HG03139 (cell line): ENCODE data around the gene GTF3C1.
"Not testable (repeated sequence)": the region's sequence is repeated elsewhere in the genome, so short reads cannot be mapped to it uniquely, and the experiment has no call there.

Experiments used
- ATAC-seq: cut with Tn5 transposase; IDR thresholded peaks from one replicate; pipeline ENCODE4 v1.9.1; 2021; ENCODE audit not compliant: unreplicated experiment

GTF3C1 gene

DNA sequence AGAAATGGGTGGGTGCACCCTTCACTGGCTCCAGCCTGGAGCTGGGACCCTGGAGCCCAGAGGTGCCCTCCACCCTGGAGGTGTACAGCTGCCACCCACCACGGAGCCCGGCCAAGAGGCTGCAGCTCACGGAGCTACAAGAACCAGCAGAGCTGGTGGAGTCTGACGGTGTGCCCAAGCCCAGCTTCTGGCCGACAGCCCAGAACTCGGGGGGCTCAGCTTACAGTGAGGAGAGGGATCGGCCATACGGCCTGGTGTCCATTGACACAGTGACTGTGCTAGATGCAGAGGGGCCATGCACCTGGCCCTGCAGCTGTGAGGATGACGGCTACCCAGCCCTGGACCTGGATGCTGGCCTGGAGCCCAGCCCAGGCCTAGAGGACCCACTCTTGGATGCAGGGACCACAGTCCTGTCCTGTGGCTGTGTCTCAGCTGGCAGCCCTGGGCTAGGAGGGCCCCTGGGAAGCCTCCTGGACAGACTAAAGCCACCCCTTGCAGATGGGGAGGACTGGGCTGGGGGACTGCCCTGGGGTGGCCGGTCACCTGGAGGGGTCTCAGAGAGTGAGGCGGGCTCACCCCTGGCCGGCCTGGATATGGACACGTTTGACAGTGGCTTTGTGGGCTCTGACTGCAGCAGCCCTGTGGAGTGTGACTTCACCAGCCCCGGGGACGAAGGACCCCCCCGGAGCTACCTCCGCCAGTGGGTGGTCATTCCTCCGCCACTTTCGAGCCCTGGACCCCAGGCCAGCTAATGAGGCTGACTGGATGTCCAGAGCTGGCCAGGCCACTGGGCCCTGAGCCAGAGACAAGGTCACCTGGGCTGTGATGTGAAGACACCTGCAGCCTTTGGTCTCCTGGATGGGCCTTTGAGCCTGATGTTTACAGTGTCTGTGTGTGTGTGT is 100.9 kb downstream of the GTF3C1 start:
- no peak for ATAC-seq

DNA sequence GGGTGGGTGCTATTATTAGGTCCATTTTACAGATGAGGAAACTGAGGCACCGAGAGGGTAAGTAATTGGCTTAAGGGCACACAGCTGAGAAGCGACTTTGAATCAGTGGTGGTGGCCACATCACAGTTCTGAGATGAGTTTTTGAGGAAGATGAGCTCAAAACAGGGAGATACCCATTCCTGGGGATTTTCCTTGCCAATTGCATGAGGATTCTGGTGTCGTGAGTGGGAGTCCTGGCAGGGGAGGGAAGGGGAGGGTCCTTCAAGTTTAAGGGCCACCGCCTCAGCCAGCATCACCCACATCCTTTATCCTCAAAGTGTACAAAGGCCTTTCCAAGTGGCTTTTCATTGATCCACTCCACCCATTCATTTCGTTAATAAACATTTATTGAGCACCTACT is 102.4 kb downstream of the GTF3C1 start:
- no peak for ATAC-seq

DNA sequence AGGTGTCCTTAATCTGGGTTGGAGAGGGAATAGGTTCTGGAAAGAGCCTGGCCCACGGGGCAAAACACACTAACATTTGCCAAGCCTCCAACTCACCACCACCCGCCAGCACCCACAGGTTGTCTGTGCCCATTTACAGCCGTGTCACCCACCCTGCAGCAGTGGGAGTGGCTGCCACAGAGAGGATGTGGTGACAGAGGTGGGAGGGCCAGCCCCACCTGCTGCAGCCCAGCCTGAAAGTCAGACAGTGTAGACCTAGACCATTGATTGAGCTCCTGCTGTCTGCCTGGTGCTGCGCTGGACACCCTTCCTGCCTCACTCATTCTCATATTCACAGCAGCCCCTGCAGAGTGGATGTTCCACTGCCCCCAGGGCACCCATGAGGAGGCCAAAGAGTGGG is 103.0 kb downstream of the GTF3C1 start:
- no peak for ATAC-seq

- no peak for ATAC-seq
Measured at GRCh38 chr16:27445502-27446175, 104.1 kb downstream of the GTF3C1 start.

- no peak for ATAC-seq
Measured at GRCh38 chr16:27444470-27444869, 105.2 kb downstream of the GTF3C1 start.

GRCh38 chr16:27444015-27444414 is 105.7 kb downstream of the GTF3C1 start:
- no peak for ATAC-seq

DNA sequence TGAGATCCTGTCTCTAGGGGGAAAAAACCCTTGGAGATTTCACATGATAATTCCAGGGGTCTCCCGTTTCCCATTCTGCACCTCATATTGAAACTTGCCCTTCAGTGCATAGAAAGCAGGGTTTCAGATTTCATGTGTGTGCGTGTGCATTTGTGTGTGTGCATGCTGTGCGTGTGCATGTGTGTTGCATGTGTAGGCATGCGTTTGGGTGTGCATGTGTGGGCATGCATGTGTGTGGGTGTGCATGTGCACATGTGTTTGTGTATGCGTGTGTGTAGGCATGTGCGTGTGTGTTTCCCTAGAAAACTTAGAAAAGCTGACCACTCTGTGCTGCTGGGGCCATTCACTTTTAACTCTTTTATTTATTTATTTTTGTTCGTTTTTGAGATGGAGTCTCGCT is 107.7 kb downstream of the GTF3C1 start:
- ATAC-seq: no peak

DNA sequence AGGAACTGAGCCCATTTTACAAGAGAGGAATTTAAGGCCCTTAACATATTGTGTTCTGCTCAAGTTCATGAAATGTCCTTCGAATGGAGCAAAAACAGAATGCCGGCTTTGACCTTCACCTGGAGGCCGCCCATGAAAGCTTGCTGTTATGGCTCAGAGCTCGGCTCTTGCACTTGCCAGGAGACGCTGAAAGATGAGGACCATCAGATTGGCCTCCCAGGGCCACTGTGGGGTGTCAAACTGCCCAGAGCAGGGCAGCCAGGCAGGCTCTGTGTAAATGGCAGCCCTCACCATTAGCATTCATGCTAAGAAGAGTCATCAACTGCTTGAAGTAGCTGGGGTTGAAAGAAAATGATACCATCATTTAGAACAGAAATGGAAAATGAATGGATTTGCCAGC is 108.4 kb downstream of the GTF3C1 start:
- no peak for ATAC-seq

DNA sequence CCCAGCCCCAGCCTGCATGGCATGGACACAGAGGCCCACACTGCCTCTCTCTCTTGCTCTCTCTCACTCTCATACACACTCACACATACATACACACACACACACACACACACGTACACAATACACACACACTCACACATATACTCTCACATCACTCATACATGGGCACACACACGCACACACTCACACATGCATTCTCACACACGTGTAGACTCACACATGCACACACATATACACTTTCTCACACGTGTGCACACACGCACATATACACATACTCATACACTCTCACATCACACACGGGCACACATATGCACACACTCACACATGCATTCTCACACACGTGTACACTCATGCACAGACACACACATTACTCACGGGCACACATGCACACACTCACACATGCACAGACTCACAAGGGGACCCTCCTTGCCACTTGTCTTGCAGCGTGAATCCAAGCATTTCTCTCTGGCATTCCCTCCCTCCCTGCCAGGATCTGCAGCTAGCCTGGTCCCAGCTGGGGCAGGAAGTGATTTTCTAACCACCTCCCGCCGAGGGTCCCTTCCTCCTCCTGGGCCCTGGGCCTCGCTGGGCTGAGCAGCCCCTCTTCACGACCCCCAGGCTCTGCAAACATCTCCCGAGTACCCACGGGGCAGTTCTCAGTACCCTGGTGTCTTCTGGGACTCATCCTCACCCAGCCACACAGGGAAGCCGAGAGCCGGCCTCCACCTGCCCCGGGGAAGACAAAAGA is 110.3 kb downstream of the GTF3C1 start:
- no peak for ATAC-seq

DNA sequence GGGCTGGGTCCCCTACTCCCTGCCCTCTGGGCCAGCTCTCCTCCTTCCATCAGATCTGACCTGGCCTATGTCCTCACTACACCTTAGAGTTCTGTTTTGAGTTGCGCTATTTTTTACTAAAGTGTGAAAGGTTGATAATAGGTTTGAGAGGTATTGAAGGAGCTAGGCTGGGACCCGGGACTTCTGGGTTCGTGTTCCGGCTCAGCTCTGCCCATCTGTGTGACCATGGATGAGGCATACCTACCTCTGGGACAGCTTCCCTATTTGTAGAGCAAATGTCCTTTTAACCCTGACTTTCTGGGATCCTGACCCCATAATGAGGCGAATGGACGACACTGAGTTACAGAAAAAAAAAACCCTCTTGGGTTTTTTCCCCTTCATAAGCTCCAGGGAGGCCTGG is 111.8 kb downstream of the GTF3C1 start:
- no peak for ATAC-seq

DNA sequence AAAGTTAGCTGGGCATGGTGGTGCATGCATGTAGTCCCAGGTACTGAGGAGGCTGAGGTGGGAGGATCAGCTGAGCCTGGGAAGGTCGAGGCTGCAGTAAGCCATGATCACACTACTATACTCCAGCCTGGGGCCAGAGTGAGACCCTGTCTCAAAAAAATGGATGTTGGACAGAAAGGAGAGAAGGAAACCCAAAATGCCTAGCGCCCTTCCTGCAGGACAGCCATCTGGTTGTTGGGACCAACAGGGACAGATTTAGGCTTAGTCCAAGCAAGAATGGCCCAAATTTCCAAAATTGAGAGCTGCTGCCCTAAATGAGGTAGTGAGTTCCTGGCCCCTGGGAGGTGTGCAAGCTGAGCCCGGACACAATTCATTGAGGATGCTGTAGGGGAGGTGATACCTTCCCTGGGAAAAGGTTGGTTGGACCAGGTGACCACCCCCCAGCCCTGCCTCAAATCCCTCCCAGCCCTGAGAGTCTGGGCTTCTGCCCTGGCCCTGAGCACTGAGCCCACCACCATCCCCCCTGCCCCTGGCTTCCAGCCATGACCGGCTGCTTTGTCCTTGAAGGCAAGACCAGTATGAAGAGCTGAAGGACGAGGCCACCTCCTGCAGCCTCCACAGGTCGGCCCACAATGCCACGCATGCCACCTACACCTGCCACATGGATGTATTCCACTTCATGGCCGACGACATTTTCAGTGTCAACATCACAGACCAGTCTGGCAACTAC is 112.6 kb downstream of the GTF3C1 start:
- no peak for ATAC-seq

DNA sequence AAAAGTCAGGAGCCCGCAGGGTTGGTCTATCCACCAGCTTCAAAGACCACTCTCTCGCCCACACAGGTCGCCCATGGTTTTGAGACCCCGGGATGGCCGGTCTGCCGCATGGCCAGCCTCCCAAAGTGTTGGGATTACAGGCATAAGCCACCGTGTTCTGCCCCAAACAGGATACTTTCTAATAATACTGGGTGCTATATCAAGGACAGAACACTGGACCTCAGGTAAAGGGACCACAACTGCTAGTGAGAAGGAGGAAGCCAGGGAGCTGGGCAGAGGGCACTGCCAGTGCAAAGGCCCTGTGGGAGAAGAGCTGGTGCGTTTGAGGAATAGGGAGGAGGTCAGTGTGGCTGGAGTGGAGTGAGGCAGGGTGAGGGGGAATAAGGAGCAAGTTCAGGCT is 113.6 kb downstream of the GTF3C1 start:
- ATAC-seq: no peak

- ATAC-seq: not testable (repeated sequence)
Measured at GRCh38 chr16:27435146-27435545, 114.6 kb downstream of the GTF3C1 start.

DNA sequence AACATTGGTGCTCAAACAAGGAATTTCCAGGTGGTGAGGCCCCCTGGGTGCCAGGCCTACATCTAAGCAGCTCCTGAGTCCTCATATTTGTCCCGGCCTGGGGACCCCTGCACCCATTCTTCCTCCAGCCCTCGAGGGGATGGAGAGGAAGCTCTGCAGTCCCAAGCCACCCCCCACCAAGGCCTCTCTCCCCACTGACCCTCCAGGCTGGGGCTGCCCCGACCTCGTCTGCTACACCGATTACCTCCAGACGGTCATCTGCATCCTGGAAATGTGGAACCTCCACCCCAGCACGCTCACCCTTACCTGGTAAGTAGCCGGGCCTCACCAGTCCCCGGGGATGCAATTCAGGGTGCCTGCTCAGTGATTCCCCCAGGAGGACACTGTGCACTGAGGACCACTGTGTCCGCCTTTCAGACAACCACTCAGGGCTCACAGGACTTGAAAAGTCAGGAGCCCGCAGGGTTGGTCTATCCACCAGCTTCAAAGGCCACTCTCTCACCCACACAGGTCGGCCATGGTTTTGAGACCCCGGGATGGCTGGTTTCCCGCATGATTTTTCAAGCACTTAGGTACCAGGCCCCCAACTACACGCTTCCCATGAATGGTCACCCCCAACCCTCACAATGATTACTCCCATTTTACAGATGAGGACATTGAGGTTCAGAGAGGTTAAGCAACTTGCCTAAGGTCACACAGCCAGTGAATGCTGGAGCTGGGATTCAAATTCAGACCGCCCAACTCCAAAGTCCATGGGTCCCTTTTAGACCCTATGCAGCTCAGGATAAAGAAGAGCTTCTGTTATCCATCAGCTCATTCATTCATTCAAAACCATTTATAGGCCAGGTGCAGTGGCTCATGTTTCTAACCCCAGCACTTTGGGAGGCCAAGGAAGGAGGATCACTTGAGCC is 115.3 kb downstream of the GTF3C1 start:
- ATAC-seq: no peak

GRCh38 chr16:27433636-27434035 is 116.1 kb downstream of the GTF3C1 start:
- no peak for ATAC-seq

- not testable (repeated sequence) for ATAC-seq
Measured at GRCh38 chr16:27433191-27433590, 116.5 kb downstream of the GTF3C1 start.

- no peak for ATAC-seq
Measured at GRCh38 chr16:27432558-27432957, 117.2 kb downstream of the GTF3C1 start.

GRCh38 chr16:27431773-27432532 is 117.8 kb downstream of the GTF3C1 start:
- no peak for ATAC-seq

DNA sequence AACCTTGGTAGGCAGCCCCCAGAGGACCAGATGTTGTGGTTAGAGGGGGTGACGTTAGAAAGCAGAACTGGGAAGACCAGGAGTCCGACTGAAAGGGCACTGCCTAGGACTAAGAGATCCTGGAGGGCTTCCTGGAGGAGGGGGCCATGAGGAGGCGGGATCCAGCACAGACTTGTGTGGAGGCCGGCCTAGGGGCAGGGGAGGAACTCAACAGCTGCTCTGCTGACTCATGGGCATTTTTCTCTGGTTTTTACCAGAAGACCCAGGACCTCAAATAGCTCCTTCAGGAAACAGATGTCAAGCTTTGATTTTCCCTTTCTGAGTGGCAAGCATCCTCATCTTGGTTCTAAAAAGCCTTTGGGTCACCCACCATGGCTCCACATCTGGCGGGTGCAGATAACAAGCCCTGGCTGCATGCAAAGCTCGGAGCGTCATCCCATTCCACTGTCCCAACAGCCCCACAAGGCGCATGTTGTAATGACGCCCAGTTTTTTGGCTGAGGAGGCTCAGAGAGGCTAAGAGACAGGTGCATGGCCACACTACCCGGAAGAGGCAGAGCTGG is 118.7 kb downstream of the GTF3C1 start:
- no peak for ATAC-seq
